Caco-2 (cell line): ENCODE results near the gene C5orf22. TPM values are rescaled to one million over a fixed set of nuclear protein-coding genes. Genes with fewer than 3 reads are reported as not detected.

Experiments used
- BruUV-seq: library from RNA; stranded (reverse); fragments of 400-500 nt; replicated peaks from 2 replicates; lab custom pipeline; 2021; lab: Mats Ljungman, UMichigan
- CTCF ChIA-PET: fragments of 300-600 bp; sonication (Branson Sonifier 250); formaldehyde crosslinking; loops from one replicate; lab custom pipeline; 2022; ENCODE audit warnings: antibody characterized with exemption; lab: Charles Lee
- POLR2A ChIA-PET: fragments of 300-600 bp; sonication (Branson Sonifier 250); formaldehyde crosslinking; loops from one replicate; lab custom pipeline; 2022; ENCODE audit warnings: antibody characterized with exemption; lab: Charles Lee
- DNase-seq, 2 experiments: peaks; one replicate each; pipeline versions ENCODE4 v3.0.0 to v3.0.0-alpha.2; 2020 to 2022
- H3K27me3 ChIP-seq: replicated peaks from 2 replicates; pipeline ENCODE4 v1.6.0; 2011; ENCODE audit warnings: low read length; ENCODE audit not compliant: control insufficient read depth, insufficient read depth
- H3K36me3 ChIP-seq: 2 replicates; pipeline ENCODE4 v1.5.1; 2011; ENCODE audit warnings: low read length; ENCODE audit not compliant: control insufficient read depth, insufficient read depth
- H3K4me1 ChIP-seq: fragments of 250-450 bp; sonication (Bioruptor Pico); 2 replicates; pipeline ENCODE4 v1.5.1; 2020; ENCODE audit warnings: mild to moderate bottlenecking
- H3K4me3 ChIP-seq: 2 replicates; pipeline ENCODE4 v1.5.1; 2011; ENCODE audit warnings: low read depth, mild to moderate bottlenecking, control low read depth, low read length
- H3K9me3 ChIP-seq: fragments of 250-450 bp; sonication (Bioruptor Pico); 2 replicates; pipeline ENCODE4 v1.5.1; 2020; ENCODE audit warnings: mild to moderate bottlenecking, moderate library complexity
- H3K27ac Mint-ChIP-seq: one replicate; pipeline ENCODE4 v1.8.0; 2022; ENCODE audit warnings: mixed read lengths; ENCODE audit not compliant: unreplicated experiment
- H3K27me3 Mint-ChIP-seq: one replicate; pipeline ENCODE4 v1.8.0; 2022; ENCODE audit warnings: mixed read lengths; ENCODE audit not compliant: insufficient read depth, unreplicated experiment
- H3K36me3 Mint-ChIP-seq: one replicate; pipeline ENCODE4 v1.8.0; 2022; ENCODE audit warnings: mild to moderate bottlenecking, mixed read lengths; ENCODE audit not compliant: insufficient read depth, unreplicated experiment
- H3K4me1 Mint-ChIP-seq: one replicate; pipeline ENCODE4 v1.8.0; 2022; ENCODE audit warnings: low read depth, mixed read lengths; ENCODE audit not compliant: unreplicated experiment
- H3K4me3 Mint-ChIP-seq: one replicate; pipeline ENCODE4 v1.8.0; 2022; ENCODE audit warnings: mild to moderate bottlenecking, moderate library complexity, mixed read lengths; ENCODE audit not compliant: unreplicated experiment
- H3K9me3 Mint-ChIP-seq: one replicate; pipeline ENCODE4 v1.8.0; 2022; ENCODE audit warnings: mixed read lengths; ENCODE audit not compliant: unreplicated experiment
- CTCF ChIP-seq, 2 experiments: fragments of 200-600 bp in 1 of 2; IDR thresholded peaks; 1 replicate in 1 of 2; 2 replicates in 1 of 2; pipeline versions ENCODE4 v1.5.1 to v1.8.0; 2011 to 2022; ENCODE audit warnings: antibody characterized with exemption in 1 of 2, control low read depth in 1 of 2, inconsistent platforms in 1 of 2, low read depth in 1 of 2, low read length in 1 of 2, mild to moderate bottlenecking in 1 of 2, moderate library complexity in 1 of 2; ENCODE audit not compliant: insufficient read depth in 1 of 2, severe bottlenecking in 1 of 2, unreplicated experiment in 1 of 2
- intact Hi-C: fragments of 100-400 bp; cut with micrococcal nuclease; formaldehyde crosslinking; loops from one replicate; pipeline ENCODE4 v1.10.0; 2022; ENCODE audit not compliant: unreplicated experiment
- total RNA-seq: library from RNA; stranded (reverse); gene quantifications from 2 replicates; pipeline ENCODE4 v1.2.3, GENCODE V29; 2022

C5orf22 gene
- total RNA-seq, 1 experiment from 2014 or later: 27.9 TPM

- no peak overlapping the region for H3K4me3 ChIP-seq
- peaks cover 40% of the 10 kb centered on the region for H3K36me3 Mint-ChIP-seq
- H3K27me3 Mint-ChIP-seq: no peaks in the 10 kb centered on the region
- intact Hi-C loops: no loop called here
- no peaks in the 10 kb centered on the region for H3K9me3 ChIP-seq
- DNase-seq: no peak
- peaks cover 1% of the 10 kb centered on the region; the same call in 1 of the 2 replicates for H3K36me3 ChIP-seq
- BruUV-seq: no TSS peak
- no peaks in the 10 kb centered on the region for H3K27me3 ChIP-seq
- H3K4me3 Mint-ChIP-seq: no peak overlapping the region
- H3K27ac Mint-ChIP-seq: no peak overlapping the region
- H3K4me1 ChIP-seq: no peaks in the 10 kb centered on the region
- no peaks in the 10 kb centered on the region for H3K4me1 Mint-ChIP-seq
- ChIA-PET CTCF (no interaction called here), POLR2A (no interaction called here)
- H3K9me3 Mint-ChIP-seq: no peaks in the 10 kb centered on the region
- no peak for TF ChIP-seq CTCF (IDR thresholded peaks at IDR 0.05; ENCODE audit: insufficient read depth in 1 of 2, low read depth in 1 of 2, low read length in 1 of 2, severe bottlenecking in 1 of 2, unreplicated experiment in 1 of 2)
These were observed 19.8 kb downstream of the C5orf22 start for GRCh38 chr5:31551878-31552277.

- ChIA-PET CTCF (no interaction called here), POLR2A (no interaction called here)
- Histone ChIP-seq H3K36me3 (no peaks in the 10 kb centered on the region), H3K4me3 (no peak overlapping the region), H3K27me3 (no peaks in the 10 kb centered on the region), H3K4me1 (no peaks in the 10 kb centered on the region), H3K9me3 (no peaks in the 10 kb centered on the region)
- no peak overlapping the region for H3K27ac Mint-ChIP-seq
- H3K9me3 Mint-ChIP-seq: no peaks in the 10 kb centered on the region
- no peaks in the 10 kb centered on the region for H3K4me1 Mint-ChIP-seq
- intact Hi-C loops: no loop called here
- no peak overlapping the region for H3K4me3 Mint-ChIP-seq
- H3K27me3 Mint-ChIP-seq: no peaks in the 10 kb centered on the region
- no peak for DNase-seq
- TF ChIP-seq CTCF (IDR thresholded peaks at IDR 0.05; ENCODE audit: insufficient read depth in 1 of 2, low read depth in 1 of 2, low read length in 1 of 2, severe bottlenecking in 1 of 2, unreplicated experiment in 1 of 2): no peak
- BruUV-seq: no TSS peak
- peaks cover 21% of the 10 kb centered on the region for H3K36me3 Mint-ChIP-seq
These were observed 21.8 kb downstream of the C5orf22 start for GRCh38 chr5:31553863-31554262.

GRCh38 chr5:31554552-31554951, 22.5 kb downstream of the C5orf22 start:
- CTCF ChIA-PET: no interaction called here
- POLR2A ChIA-PET: no interaction called here
- no peak for TF ChIP-seq CTCF (IDR thresholded peaks at IDR 0.05; ENCODE audit: insufficient read depth in 1 of 2, low read depth in 1 of 2, low read length in 1 of 2, severe bottlenecking in 1 of 2, unreplicated experiment in 1 of 2)
- Histone ChIP-seq H3K4me1 (no peaks in the 10 kb centered on the region), H3K9me3 (no peaks in the 10 kb centered on the region), H3K36me3 (no peaks in the 10 kb centered on the region), H3K27me3 (no peaks in the 10 kb centered on the region), H3K4me3 (no peak overlapping the region)
- H3K27me3 Mint-ChIP-seq: no peaks in the 10 kb centered on the region
- peaks cover 20% of the 10 kb centered on the region for H3K36me3 Mint-ChIP-seq
- DNase-seq: no peak
- H3K9me3 Mint-ChIP-seq: no peaks in the 10 kb centered on the region
- H3K27ac Mint-ChIP-seq: no peak overlapping the region
- no TSS peak for BruUV-seq
- no peak overlapping the region for H3K4me3 Mint-ChIP-seq
- H3K4me1 Mint-ChIP-seq: no peaks in the 10 kb centered on the region
- intact Hi-C loops: no loop called here
